Endodermal cell (in vitro differentiated cells): ENCODE measurements around the gene KIRREL3. TPM values are rescaled to one million over a fixed set of nuclear protein-coding genes. Genes with fewer than 3 reads are reported as not detected.

Experiments used
- DNase-seq: peaks from one replicate; pipeline ENCODE4 v3.0.0-alpha.2; 2017
- H3K27ac ChIP-seq: 2 replicates; pipeline ENCODE4 v1.5.1; 2013; ENCODE audit warnings: mild to moderate bottlenecking, low read depth, low read length, moderate library complexity
- H3K27me3 ChIP-seq: 2 replicates; pipeline ENCODE4 v1.6.1; 2013; ENCODE audit warnings: mild to moderate bottlenecking, low read length, moderate library complexity; ENCODE audit not compliant: insufficient read depth, control insufficient read depth, poor library complexity, severe bottlenecking
- H3K36me3 ChIP-seq: 2 replicates; pipeline ENCODE4 v1.7.0; 2013; ENCODE audit warnings: mild to moderate bottlenecking, low read length, moderate library complexity; ENCODE audit not compliant: control insufficient read depth, insufficient read depth
- H3K4me1 ChIP-seq: one replicate; pipeline ENCODE4 v1.7.0; 2013; ENCODE audit warnings: low read length; ENCODE audit not compliant: control insufficient read depth, insufficient read depth
- H3K4me3 ChIP-seq: 2 replicates; pipeline ENCODE4 v1.5.1; 2013; ENCODE audit warnings: mild to moderate bottlenecking, low read length, moderate library complexity
- H3K9ac ChIP-seq: 2 replicates; pipeline ENCODE4 v1.6.1; 2013; ENCODE audit warnings: mild to moderate bottlenecking, low read length, moderate library complexity; ENCODE audit not compliant: poor library complexity, severe bottlenecking; ENCODE audit errors: extremely low read depth
- H3K9me3 ChIP-seq: 2 replicates; pipeline ENCODE4 v1.6.1; 2013; ENCODE audit warnings: mild to moderate bottlenecking, low read length, moderate library complexity; ENCODE audit not compliant: control insufficient read depth
- H3K27ac Mint-ChIP-seq: 2 replicates; pipeline ENCODE4 v1.8.0; 2020; ENCODE audit warnings: mixed read lengths
- H3K27me3 Mint-ChIP-seq: 2 replicates; pipeline ENCODE4 v1.8.0; 2021; ENCODE audit warnings: mild to moderate bottlenecking, mixed read lengths; ENCODE audit not compliant: insufficient read depth
- H3K36me3 Mint-ChIP-seq: 2 replicates; pipeline ENCODE4 v1.8.0; 2020; ENCODE audit warnings: low read depth, mixed read lengths
- H3K4me1 Mint-ChIP-seq: 2 replicates; pipeline ENCODE4 v1.8.0; 2020; ENCODE audit warnings: mixed read lengths
- H3K4me3 Mint-ChIP-seq: 2 replicates; pipeline ENCODE4 v1.8.0; 2020; ENCODE audit warnings: mild to moderate bottlenecking, moderate library complexity, mixed read lengths
- H3K9me3 Mint-ChIP-seq: 2 replicates; pipeline ENCODE4 v1.8.0; 2020; ENCODE audit warnings: mild to moderate bottlenecking, mixed read lengths
- WGBS, 2 experiments: methylation state at CpG; one replicate each; pipeline versions ENCODE4 v1.1.5 to v1.1.7; 2013; ENCODE audit warnings: missing lambda C conversion rate in 2 of 2, mixed read lengths in 1 of 2; ENCODE audit not compliant: insufficient coverage in 1 of 2, insufficient read length in 1 of 2; 5-methylcytosine and 5-hydroxymethylcytosine counted together
- total RNA-seq, 2 donors: library from RNA; stranded (reverse); fragmentation: NEBNext Ultra II Directional in 1 of 2; extraction: Animal tissue kit (Norgen Biotek cat#: 25700) in 1 of 2; gene quantifications; 2 replicates in 1 of 2; 3 replicates in 1 of 2; pipeline ENCODE4 v1.2.1, GENCODE V29; 2021
- TF ChIP-seq, protein P1 (sequence below): fragments of 200-600 bp; sonication (generic); conservative IDR thresholded peaks from 2 replicates; pipeline ENCODE4 v1.5.0; 2021; ENCODE audit warnings: antibody characterized with exemption, mild to moderate bottlenecking

The KIRREL3 gene
- total RNA-seq, 2 donors from 2014 or later: 1.1 to 1.4 TPM

GRCh38 chr11:126772267-126772666, 228.3 kb downstream of the KIRREL3 start:
- Histone ChIP-seq H3K27ac (no peak overlapping the region), H3K36me3 (no peaks in the 10 kb centered on the region), H3K9me3 (no peaks in the 10 kb centered on the region), H3K9ac (no peak overlapping the region), H3K27me3 (peaks cover 1% of the 10 kb centered on the region), H3K4me3 (no peak overlapping the region), H3K4me1 (no peaks in the 10 kb centered on the region)
- H3K4me1 Mint-ChIP-seq: peaks cover 6% of the 10 kb centered on the region
- DNase-seq: no peak
- no peak overlapping the region for H3K27ac Mint-ChIP-seq
- no peak overlapping the region for H3K4me3 Mint-ChIP-seq
- TF ChIP-seq, protein P1, sequence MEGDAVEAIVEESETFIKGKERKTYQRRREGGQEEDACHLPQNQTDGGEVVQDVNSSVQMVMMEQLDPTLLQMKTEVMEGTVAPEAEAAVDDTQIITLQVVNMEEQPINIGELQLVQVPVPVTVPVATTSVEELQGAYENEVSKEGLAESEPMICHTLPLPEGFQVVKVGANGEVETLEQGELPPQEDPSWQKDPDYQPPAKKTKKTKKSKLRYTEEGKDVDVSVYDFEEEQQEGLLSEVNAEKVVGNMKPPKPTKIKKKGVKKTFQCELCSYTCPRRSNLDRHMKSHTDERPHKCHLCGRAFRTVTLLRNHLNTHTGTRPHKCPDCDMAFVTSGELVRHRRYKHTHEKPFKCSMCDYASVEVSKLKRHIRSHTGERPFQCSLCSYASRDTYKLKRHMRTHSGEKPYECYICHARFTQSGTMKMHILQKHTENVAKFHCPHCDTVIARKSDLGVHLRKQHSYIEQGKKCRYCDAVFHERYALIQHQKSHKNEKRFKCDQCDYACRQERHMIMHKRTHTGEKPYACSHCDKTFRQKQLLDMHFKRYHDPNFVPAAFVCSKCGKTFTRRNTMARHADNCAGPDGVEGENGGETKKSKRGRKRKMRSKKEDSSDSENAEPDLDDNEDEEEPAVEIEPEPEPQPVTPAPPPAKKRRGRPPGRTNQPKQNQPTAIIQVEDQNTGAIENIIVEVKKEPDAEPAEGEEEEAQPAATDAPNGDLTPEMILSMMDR: no peak
- WGBS, 2 experiments: 75 to 83% methylated on average over 8 of the region's 8 CpGs
- H3K27me3 Mint-ChIP-seq: peaks cover 17% of the 10 kb centered on the region
- H3K9me3 Mint-ChIP-seq: no peaks in the 10 kb centered on the region
- no peaks in the 10 kb centered on the region for H3K36me3 Mint-ChIP-seq

DNA sequence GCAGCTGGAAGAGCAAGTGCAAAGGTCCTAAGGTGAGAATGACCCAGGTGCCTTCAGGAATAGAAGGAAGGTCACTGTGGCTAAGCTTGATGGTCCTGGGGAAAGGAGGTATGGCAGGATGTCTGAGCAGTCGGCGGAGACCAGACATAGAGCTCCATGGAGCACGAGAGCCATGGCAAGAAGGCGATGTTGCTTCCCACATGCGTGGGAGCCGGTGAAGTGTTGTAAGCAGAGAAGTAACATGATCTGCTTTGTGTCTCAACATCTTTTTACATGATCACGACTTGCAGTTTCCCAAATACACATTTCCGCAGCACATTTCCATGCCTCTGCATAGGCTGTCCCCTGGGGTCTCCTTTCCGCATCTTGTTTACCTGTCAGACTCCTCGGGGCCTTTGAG, 231.9 kb downstream of the KIRREL3 start:
- Histone ChIP-seq H3K36me3 (no peaks in the 10 kb centered on the region), H3K4me1 (no peaks in the 10 kb centered on the region), H3K27me3 (peaks cover 4% of the 10 kb centered on the region), H3K4me3 (no peak overlapping the region), H3K9me3 (no peaks in the 10 kb centered on the region), H3K27ac (no peak overlapping the region), H3K9ac (no peak overlapping the region)
- Mint-ChIP-seq H3K27ac (no peak overlapping the region), H3K27me3 (peaks cover 22% of the 10 kb centered on the region), H3K4me3 (no peak overlapping the region), H3K4me1 (peaks cover 3% of the 10 kb centered on the region), H3K36me3 (no peaks in the 10 kb centered on the region), H3K9me3 (no peaks in the 10 kb centered on the region)
- TF ChIP-seq, protein P1: no peak
- WGBS, 2 experiments: 89 to 91% methylated on average over 7 to 10 of the region's 10 CpGs
- DNase-seq: no peak

DNA sequence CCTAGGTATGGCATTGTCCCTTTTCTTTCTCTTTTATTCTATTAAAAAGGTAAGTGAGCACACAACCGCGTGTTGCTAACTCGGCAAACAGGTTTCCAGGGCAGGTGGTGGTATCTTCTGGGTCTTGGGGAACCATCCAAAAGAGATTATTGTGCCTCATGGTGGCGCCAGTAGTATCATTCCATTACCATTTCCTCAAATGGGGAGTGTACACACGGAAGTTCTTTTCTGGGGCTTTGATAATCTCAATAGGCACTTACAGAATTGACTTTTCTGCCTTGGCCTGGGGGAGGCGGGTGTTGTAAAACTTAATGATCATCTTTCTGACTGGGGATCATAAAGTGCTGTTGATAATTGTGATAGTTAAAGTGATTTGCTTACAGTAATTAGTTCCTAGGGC, 234.1 kb downstream of the KIRREL3 start:
- 63 to 90% methylated on average over 1 to 6 of the region's 6 CpGs for WGBS, 2 experiments
- peaks cover 32% of the 10 kb centered on the region for H3K27me3 Mint-ChIP-seq
- no peak overlapping the region for H3K4me3 Mint-ChIP-seq
- no peak overlapping the region for H3K27ac Mint-ChIP-seq
- Histone ChIP-seq H3K36me3 (no peaks in the 10 kb centered on the region), H3K27ac (no peak overlapping the region), H3K9ac (no peak overlapping the region), H3K4me1 (no peaks in the 10 kb centered on the region), H3K9me3 (no peaks in the 10 kb centered on the region), H3K4me3 (no peak overlapping the region), H3K27me3 (peaks cover 20% of the 10 kb centered on the region)
- no peaks in the 10 kb centered on the region for H3K36me3 Mint-ChIP-seq
- peaks cover 4% of the 10 kb centered on the region for H3K4me1 Mint-ChIP-seq
- no peak for DNase-seq
- H3K9me3 Mint-ChIP-seq: no peaks in the 10 kb centered on the region
- TF ChIP-seq, protein P1: peak; percentile 50
